ENCODE measurements around the gene CROCC2. TPM values are rescaled to one million over a fixed set of nuclear protein-coding genes. Genes with fewer than 3 reads are reported as not detected.

CROCC2 gene
- total RNA-seq, 1 donor from 2014 or later, result 0.49 TPM

DNA sequence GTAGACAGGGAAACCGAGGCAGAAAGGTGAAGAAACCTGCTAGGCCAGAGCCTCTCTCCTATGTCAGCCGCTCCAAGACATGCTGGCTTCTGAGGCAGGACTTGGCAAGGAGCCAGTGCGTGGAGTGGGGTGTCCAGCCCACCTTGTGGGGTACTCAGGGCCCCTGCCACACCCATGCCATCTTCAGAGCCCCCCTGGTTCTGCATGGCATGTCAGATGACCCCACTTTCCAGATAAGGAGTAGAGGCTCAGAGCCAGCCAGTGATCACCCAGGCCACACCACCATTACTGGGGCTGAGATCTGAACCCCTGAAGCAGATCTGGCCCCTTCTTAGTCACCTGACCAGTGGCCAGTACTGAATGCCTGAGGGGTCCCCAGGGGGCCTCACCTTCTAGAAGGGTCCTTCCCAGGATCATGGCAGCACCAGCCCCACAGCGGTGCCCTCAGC is 14.7 kb downstream of the CROCC2 start:
- DNase-seq (ENCODE audit: extremely low spot score in 2 of 2), result peak in 1 of 2 donors; percentile 83
- Histone ChIP-seq H3K4me3 (no peak overlapping the region), H3K4me1 (peaks cover 42% of the 10 kb centered on the region), H3K36me3 (no peaks in the 10 kb centered on the region), H3K9me3 (no peaks in the 10 kb centered on the region), H3K27ac (peak overlapping the region; percentile 84), H3K27me3 (no peaks in the 10 kb centered on the region)
- intact Hi-C loops (cut with DNase I), result no loop called here
- no peak for TF ChIP-seq POLR2A (IDR thresholded peaks at IDR 0.05)
- no peak for TF ChIP-seq POLR2AphosphoS5 (IDR thresholded peaks at IDR 0.05; ENCODE audit: insufficient read depth in 1 of 2, low read depth in 1 of 2)
- TF ChIP-seq, protein P1, sequence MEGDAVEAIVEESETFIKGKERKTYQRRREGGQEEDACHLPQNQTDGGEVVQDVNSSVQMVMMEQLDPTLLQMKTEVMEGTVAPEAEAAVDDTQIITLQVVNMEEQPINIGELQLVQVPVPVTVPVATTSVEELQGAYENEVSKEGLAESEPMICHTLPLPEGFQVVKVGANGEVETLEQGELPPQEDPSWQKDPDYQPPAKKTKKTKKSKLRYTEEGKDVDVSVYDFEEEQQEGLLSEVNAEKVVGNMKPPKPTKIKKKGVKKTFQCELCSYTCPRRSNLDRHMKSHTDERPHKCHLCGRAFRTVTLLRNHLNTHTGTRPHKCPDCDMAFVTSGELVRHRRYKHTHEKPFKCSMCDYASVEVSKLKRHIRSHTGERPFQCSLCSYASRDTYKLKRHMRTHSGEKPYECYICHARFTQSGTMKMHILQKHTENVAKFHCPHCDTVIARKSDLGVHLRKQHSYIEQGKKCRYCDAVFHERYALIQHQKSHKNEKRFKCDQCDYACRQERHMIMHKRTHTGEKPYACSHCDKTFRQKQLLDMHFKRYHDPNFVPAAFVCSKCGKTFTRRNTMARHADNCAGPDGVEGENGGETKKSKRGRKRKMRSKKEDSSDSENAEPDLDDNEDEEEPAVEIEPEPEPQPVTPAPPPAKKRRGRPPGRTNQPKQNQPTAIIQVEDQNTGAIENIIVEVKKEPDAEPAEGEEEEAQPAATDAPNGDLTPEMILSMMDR (IDR thresholded peaks at IDR 0.05), result no peak

DNA sequence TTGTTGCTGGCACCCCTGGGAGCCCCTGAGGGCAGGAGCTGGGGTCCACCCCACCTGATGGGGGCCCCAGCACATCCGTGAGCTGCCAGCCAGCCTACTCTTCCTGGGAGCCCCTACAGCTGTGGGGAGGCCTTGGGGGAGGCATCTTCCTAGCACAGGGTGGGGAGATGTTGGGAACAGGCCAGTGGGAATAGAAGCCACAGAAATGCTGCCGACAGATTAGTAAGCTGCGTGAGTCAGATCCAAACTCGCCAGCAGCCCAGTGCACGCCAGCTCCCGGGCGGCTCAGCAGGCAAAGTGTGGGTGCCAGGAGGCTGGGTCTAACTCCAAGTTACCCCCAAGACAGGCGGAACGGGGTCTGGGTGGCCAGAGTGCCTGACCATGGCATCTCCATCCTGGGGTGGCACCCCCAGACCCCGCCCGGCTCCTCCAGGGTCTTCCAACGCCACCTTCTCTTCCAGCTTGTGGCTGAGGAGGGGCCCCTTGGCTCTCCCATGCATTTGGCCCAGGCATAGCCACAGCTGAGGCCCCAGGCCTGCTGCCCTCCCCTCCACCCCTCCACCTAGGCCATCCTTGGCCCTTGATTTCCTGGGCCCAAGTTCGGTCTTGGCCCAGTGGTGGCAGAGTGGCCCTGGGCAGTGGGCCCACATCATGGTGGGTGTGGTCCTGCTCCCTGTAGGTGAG is 15.3 kb downstream of the CROCC2 start:
- H3K36me3 ChIP-seq, result no peaks in the 10 kb centered on the region
- intact Hi-C loops (cut with DNase I), result no loop called here
- H3K27ac ChIP-seq, result peak overlapping the region; percentile 84
- DNase-seq (ENCODE audit: extremely low spot score in 2 of 2), result peak in 1 of 2 donors; percentile 86
- no peak overlapping the region for H3K4me3 ChIP-seq
- no peaks in the 10 kb centered on the region for H3K9me3 ChIP-seq
- TF ChIP-seq, protein P1 (IDR thresholded peaks at IDR 0.05), result no peak
- TF ChIP-seq POLR2AphosphoS5 (IDR thresholded peaks at IDR 0.05; ENCODE audit: insufficient read depth in 1 of 2, low read depth in 1 of 2), result peak in 1 of 2 donors; percentile 40
- no peaks in the 10 kb centered on the region for H3K27me3 ChIP-seq
- peaks cover 35% of the 10 kb centered on the region for H3K4me1 ChIP-seq

DNA sequence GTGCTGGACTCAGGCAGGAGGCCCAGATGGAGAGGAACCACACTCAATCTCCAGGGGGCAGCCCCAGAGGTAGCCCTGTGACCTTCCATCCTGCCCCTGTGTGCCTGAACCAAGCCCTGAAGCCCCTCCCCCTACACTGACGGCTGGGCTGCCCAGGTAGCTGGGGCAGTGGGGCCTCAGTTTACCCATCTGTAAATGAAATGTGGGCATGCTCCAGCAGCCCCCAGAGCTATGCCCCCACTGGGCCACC is 15.8 kb downstream of the CROCC2 start:
- peaks cover 30% of the 10 kb centered on the region for H3K4me1 ChIP-seq
- H3K27me3 ChIP-seq, result no peaks in the 10 kb centered on the region
- H3K4me3 ChIP-seq, result no peak overlapping the region
- no peak overlapping the region for H3K27ac ChIP-seq
- no peaks in the 10 kb centered on the region for H3K36me3 ChIP-seq
- intact Hi-C loops (cut with DNase I), result no loop called here
- TF ChIP-seq POLR2AphosphoS5 (IDR thresholded peaks at IDR 0.05; ENCODE audit: insufficient read depth in 1 of 2, low read depth in 1 of 2) (no peak), POLR2A (IDR thresholded peaks at IDR 0.05) (no peak)
- TF ChIP-seq, protein P1 (IDR thresholded peaks at IDR 0.05), result no peak
- H3K9me3 ChIP-seq, result no peaks in the 10 kb centered on the region
- no peak for DNase-seq (ENCODE audit: extremely low spot score in 2 of 2)

DNA sequence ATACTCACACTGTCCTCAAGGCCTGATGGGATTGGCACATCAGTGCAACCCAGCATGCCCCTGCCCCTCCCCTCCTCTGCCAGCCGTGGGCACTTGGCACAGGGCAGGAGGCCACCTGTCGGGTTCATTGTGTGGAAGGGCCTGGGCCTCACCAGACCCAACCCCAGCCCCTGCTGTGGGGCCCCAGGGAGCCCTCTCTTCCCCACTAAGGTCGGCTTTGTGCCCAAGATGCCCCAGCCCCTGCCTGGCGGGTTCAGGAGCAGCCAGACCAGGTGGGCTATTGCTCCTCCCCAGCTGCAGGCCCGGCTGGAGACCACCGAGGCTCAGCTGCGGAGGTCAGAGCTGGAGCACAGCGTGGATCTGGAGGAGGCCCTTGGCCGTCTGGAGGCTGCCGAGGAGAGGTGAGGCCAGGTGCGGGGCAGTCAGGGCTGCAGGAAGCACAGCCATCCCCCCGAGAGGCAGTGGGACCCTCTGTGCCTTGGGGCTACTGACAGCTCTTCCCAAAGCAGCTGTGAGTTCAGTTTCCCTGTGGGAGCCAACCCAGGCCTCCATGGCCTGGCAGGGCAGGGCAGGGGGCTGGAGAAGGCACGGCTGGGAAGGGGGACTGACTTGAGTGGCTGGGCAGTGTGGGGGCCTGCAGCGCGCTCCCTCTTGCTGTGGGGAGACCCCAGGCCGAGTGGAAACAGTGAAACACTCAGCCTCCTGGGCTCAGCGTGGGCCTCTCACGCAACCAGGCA is 16.3 kb downstream of the CROCC2 start:
- H3K4me1 ChIP-seq, result peaks cover 25% of the 10 kb centered on the region
- no peak overlapping the region for H3K4me3 ChIP-seq
- intact Hi-C loops (cut with DNase I), result no loop called here
- TF ChIP-seq, protein P1 (IDR thresholded peaks at IDR 0.05), result no peak
- TF ChIP-seq POLR2A (IDR thresholded peaks at IDR 0.05) (no peak), POLR2AphosphoS5 (IDR thresholded peaks at IDR 0.05; ENCODE audit: insufficient read depth in 1 of 2, low read depth in 1 of 2) (no peak)
- peak in 1 of 2 donors; percentile 82 for DNase-seq (ENCODE audit: extremely low spot score in 2 of 2)
- H3K9me3 ChIP-seq, result no peaks in the 10 kb centered on the region
- H3K27me3 ChIP-seq, result no peaks in the 10 kb centered on the region
- H3K36me3 ChIP-seq, result no peaks in the 10 kb centered on the region
- no peak overlapping the region for H3K27ac ChIP-seq

DNA sequence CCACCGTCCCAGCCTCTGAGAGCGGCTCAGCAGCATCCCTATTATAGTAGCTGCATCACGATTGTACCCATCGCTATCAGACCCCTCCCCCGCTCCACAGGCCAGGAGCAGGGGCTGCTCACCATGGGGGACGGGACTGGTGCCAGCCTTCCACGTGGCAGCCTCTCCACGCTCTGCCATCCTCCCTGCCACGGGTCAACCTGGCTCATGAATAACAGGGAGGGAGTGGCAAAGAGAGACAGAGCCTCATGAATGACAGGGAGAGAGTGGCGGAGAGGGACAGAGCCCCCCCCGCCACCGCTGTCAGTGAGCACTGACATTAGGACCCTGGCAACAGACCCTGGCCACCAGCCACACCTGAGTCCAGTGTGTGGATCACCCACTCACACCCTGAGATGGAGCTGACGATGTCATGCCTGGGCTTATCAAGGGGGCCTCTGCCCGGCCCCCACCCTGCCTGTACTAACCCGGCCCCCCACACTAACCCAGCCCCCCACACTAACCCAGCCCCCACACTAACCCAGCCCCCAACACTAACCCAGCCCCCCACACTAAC is 16.9 kb downstream of the CROCC2 start:
- no peak for DNase-seq (ENCODE audit: extremely low spot score in 2 of 2)

More for the DNA sequence above, 16.9 kb downstream of the CROCC2 start:
- intact Hi-C loops (cut with DNase I), result no loop called here
- H3K27me3 ChIP-seq, result no peaks in the 10 kb centered on the region
- no peak for TF ChIP-seq POLR2AphosphoS5 (IDR thresholded peaks at IDR 0.05; ENCODE audit: insufficient read depth in 1 of 2, low read depth in 1 of 2)
- no peak for TF ChIP-seq POLR2A (IDR thresholded peaks at IDR 0.05)
- TF ChIP-seq, protein P1 (IDR thresholded peaks at IDR 0.05), result no peak
- no peaks in the 10 kb centered on the region for H3K36me3 ChIP-seq
- H3K9me3 ChIP-seq, result no peaks in the 10 kb centered on the region
- H3K4me3 ChIP-seq, result no peak overlapping the region
- H3K4me1 ChIP-seq, result peaks cover 21% of the 10 kb centered on the region
- H3K27ac ChIP-seq, result no peak overlapping the region
